ENCODE data around the gene POTEF. TPM values are rescaled to one million over a fixed set of nuclear protein-coding genes. Genes with fewer than 3 reads are reported as not detected.
"Not testable (repeated sequence)": the region's sequence is repeated elsewhere in the genome, so short reads cannot be mapped to it uniquely, and the experiment has no call there.

POTEF gene
- not detected for polyA plus RNA-seq
- long read RNA-seq, donor 1 = 0 reads
- long read RNA-seq, donor 2 = 0 reads
- long read RNA-seq, donor 3 = 0 reads
- long read RNA-seq, donor 4 = 0 reads
- long read RNA-seq, donor 5 = 0 reads
- long read RNA-seq, donor 6 = 0 reads
- long read RNA-seq, donor 7 = 0 reads
- long read RNA-seq, donor 8 = 0 reads
- long read RNA-seq, donor 9 = 0 reads
- long read RNA-seq, donor 10 = 0 reads
- long read RNA-seq, donor 11 = 0 reads

DNA sequence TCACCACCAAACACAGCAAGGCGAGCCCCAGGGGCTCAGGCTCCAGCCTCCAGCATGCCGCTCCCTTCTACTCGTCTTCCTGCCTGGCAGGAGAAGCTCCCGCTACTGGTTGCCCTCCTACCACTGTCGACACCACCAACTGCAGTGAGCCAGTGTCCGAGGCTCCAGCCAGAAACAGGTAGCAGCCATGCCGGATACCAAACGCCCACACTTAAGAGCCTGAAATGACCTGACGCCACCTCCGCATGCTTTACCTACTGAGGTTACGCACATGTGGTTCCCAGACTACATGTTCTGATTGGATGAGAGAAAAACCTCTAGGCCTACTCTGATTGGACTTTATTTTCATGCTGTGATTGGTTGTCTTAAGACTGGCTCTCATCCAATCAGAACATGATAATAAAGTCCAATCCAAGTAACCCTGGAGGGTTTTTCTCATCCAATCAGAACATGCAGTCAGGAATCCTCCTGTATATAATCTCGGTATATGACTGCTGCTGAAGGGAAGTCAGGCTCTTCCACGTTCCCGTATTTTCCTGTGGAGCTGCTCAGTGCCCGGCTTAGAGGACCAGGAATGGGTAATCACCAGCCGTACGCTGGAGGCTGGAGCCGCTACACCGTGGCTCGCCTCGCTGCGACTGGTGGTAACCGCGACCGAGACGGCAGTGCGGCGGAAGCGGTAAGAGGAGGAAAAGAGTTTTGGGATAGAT, at the start of gene POTEF:
POTEF (minus strand) TSS at position 103 of the 710 bp plus-strand sequence. CDS start 8,707 bp downstream, outside the sequence.
- H3K27me3 ChIP-seq (ENCODE audit: control insufficient read depth, insufficient read depth, low read length); H3K4me3 ChIP-seq (ENCODE audit: low read length): not testable (repeated sequence)
- WGBS (ENCODE audit: insufficient coverage, low lambda C conversion rate) = no CpG with 5 or more reads among the region's 29 CpGs

DNA sequence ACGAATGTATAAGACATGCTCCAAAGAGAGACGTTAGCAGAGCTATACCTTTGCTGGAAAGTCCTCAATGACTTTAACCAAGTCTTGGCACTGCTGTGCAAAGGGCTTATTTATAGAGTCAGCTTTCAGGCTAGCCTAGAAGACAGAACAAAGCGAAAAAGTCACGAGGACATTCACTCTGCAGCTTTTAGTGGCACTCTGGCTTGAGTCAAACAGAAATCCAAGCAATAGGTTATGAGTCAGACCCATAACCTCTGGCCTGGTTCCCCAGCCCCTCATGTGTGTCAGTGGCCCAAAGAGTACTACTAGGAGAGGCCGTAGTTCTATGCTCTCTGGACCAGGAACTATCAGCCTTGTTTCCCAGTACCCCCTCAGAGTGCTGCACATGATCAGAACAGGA, 45.8 kb upstream of the POTEF start:
- not testable (repeated sequence) for H3K4me1 ChIP-seq (ENCODE audit: control insufficient read depth, insufficient read depth, low read length); H3K27me3 ChIP-seq (ENCODE audit: control insufficient read depth, insufficient read depth, low read length); H3K9me3 ChIP-seq (ENCODE audit: control insufficient read depth, low read depth, low read length); DNase-seq; H3K27ac ChIP-seq (ENCODE audit: low read length); H3K4me3 ChIP-seq (ENCODE audit: low read length)
- 80% methylated on average over 1 of the region's 5 CpGs for WGBS (ENCODE audit: insufficient coverage, low lambda C conversion rate)
- peaks cover 32% of the 10 kb centered on the region for H3K36me3 ChIP-seq (ENCODE audit: control insufficient read depth, insufficient read depth, low read length)

More for the DNA sequence above, at the start of gene POTEF:
- H3K27ac ChIP-seq (ENCODE audit: low read length); H3K9me3 ChIP-seq (ENCODE audit: control insufficient read depth, low read depth, low read length); H3K36me3 ChIP-seq (ENCODE audit: control insufficient read depth, insufficient read depth, low read length); DNase-seq; H3K4me1 ChIP-seq (ENCODE audit: control insufficient read depth, insufficient read depth, low read length): not testable (repeated sequence)

DNA sequence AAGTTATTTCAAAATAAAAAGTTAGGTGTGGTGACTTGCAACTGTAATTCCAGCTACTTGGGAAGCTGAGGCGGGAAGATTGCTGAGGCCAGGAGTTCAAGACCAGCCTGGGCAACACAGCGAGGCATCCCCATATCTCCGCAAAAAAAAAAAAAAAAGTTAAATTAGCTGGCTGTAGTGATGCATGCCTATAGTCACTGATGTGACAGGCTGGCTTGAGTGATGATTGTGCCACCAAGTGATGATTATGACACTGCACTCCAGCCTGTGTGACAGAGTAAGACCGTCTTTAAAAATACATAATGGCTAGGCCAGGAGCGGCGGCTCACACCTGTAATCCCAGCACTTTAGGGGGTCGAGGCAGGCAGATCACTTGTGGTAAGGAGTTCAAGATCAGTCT, 40.9 kb upstream of the POTEF start:
- Histone ChIP-seq H3K27ac (ENCODE audit: low read length) (no peak overlapping the region), H3K4me1 (ENCODE audit: control insufficient read depth, insufficient read depth, low read length) (no peaks in the 10 kb centered on the region), H3K4me3 (ENCODE audit: low read length) (no peak overlapping the region), H3K27me3 (ENCODE audit: control insufficient read depth, insufficient read depth, low read length) (no peaks in the 10 kb centered on the region), H3K36me3 (ENCODE audit: control insufficient read depth, insufficient read depth, low read length) (peaks cover 54% of the 10 kb centered on the region), H3K9me3 (ENCODE audit: control insufficient read depth, low read depth, low read length) (no peaks in the 10 kb centered on the region)
- WGBS (ENCODE audit: insufficient coverage, low lambda C conversion rate) = no CpG with 5 or more reads among the region's 7 CpGs
- no peak for DNase-seq

DNA sequence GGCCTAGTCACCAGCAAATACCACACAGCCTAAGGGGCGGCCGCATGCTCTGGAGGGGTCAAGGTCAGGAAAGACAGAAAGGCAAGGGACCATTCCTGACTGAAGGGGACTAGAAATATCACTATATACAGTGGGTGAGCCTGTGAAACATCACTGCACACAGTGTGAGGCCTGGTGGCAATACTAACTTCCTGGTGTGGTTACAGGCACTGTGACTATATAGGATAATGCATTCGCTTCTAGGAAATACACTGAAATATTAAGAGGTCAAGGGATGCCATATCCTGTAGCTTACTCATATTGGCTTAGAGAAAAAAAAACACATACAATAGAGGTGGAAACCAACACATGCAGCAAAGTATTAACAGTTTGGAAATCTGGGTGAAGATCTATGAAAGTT, 40.1 kb upstream of the POTEF start:
- peaks cover 60% of the 10 kb centered on the region for H3K36me3 ChIP-seq (ENCODE audit: control insufficient read depth, insufficient read depth, low read length)
- not testable (repeated sequence) for DNase-seq; H3K4me1 ChIP-seq (ENCODE audit: control insufficient read depth, insufficient read depth, low read length); H3K9me3 ChIP-seq (ENCODE audit: control insufficient read depth, low read depth, low read length); H3K4me3 ChIP-seq (ENCODE audit: low read length); H3K27ac ChIP-seq (ENCODE audit: low read length); H3K27me3 ChIP-seq (ENCODE audit: control insufficient read depth, insufficient read depth, low read length)
- no CpG with 5 or more reads among the region's 3 CpGs for WGBS (ENCODE audit: insufficient coverage, low lambda C conversion rate)

DNA sequence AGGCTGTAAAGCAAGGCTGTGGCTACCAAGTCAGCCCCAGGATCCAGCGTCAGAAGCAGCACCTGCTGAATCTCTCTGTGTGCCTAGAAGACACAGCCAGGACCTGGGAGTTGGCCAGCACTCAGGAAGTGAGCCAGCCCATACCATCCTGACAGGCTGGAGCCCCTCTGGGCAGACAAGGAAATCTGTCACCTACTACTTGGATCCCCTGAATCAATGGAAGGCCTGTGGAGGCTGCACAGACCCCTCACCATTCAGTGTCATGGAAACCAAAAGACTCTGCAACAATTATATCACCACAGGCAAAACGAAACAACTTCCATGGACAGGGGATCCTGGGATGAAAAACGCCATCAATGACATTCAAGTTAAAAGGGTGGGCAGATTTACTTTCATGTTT, 37.6 kb upstream of the POTEF start:
- not testable (repeated sequence) for H3K4me3 ChIP-seq (ENCODE audit: low read length); H3K9me3 ChIP-seq (ENCODE audit: control insufficient read depth, low read depth, low read length); H3K27ac ChIP-seq (ENCODE audit: low read length); H3K27me3 ChIP-seq (ENCODE audit: control insufficient read depth, insufficient read depth, low read length); H3K4me1 ChIP-seq (ENCODE audit: control insufficient read depth, insufficient read depth, low read length); DNase-seq
- peaks cover 54% of the 10 kb centered on the region for H3K36me3 ChIP-seq (ENCODE audit: control insufficient read depth, insufficient read depth, low read length)
- WGBS (ENCODE audit: insufficient coverage, low lambda C conversion rate) = 79% methylated on average over 2 of the region's 3 CpGs

DNA sequence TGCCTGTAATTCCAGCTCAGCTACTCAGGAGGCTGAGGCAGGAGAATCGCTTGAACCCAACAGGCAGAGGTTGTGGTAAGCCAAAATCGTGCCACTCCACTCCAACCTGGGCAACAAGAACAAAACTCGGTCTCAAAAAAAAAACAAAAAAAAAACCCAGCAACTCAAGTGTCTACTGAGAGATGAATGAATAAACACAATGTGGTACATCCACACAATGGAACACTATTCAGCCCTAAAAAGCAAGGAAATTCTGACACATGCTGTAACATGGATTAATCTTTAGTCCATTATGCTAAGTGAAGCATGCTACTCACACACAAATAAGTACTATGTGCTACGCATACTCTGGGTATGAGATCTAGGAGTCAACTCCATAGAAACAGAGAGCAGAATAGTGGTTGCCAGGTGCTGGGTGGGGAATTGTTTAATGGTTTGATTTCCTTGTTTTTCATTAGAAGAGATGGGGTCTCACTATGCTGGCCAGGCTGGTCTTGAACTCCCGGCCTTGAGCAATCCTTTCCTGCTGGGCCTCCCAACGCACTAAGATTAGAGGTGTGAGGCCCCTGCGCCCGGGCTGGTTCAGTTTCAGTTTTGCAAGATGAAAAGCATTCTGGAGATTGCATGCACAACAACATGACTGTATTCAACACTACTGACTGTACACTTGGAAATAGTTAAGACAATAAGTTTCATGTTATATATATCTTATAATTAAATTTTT, 36.4 kb upstream of the POTEF start:
- H3K4me1 ChIP-seq (ENCODE audit: control insufficient read depth, insufficient read depth, low read length) = no peaks in the 10 kb centered on the region
- H3K27me3 ChIP-seq (ENCODE audit: control insufficient read depth, insufficient read depth, low read length) = no peaks in the 10 kb centered on the region
- H3K9me3 ChIP-seq (ENCODE audit: control insufficient read depth, low read depth, low read length) = no peaks in the 10 kb centered on the region
- H3K36me3 ChIP-seq (ENCODE audit: control insufficient read depth, insufficient read depth, low read length) = peaks cover 50% of the 10 kb centered on the region
- WGBS (ENCODE audit: insufficient coverage, low lambda C conversion rate) = 100% methylated on average over 2 of the region's 8 CpGs
- DNase-seq = no peak
- H3K27ac ChIP-seq (ENCODE audit: low read length) = no peak overlapping the region
- no peak overlapping the region for H3K4me3 ChIP-seq (ENCODE audit: low read length)

DNA sequence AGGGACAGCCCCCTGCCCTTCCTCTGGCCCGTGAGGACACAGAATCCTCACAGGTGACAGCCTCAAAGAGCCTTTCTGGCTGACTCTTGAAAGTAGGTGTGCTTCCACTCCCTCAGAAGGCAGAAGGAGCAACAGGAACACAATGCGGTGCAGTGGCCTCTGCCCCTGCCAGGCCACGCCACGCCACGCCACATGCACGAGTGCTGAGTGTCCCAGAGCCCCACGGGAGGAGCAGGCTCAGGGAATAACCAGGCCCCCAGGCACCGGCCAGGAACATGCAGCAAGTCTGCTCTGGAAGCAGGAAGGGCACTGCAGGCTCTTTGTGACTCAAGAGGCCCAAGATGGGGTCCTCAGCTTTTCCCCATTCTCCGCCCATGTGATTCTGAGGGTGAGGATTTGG, 33.9 kb upstream of the POTEF start:
- no peaks in the 10 kb centered on the region for H3K9me3 ChIP-seq (ENCODE audit: control insufficient read depth, low read depth, low read length)
- H3K27me3 ChIP-seq (ENCODE audit: control insufficient read depth, insufficient read depth, low read length) = no peaks in the 10 kb centered on the region
- no peak overlapping the region for H3K27ac ChIP-seq (ENCODE audit: low read length)
- H3K36me3 ChIP-seq (ENCODE audit: control insufficient read depth, insufficient read depth, low read length) = peaks cover 49% of the 10 kb centered on the region
- no peaks in the 10 kb centered on the region for H3K4me1 ChIP-seq (ENCODE audit: control insufficient read depth, insufficient read depth, low read length)
- H3K4me3 ChIP-seq (ENCODE audit: low read length) = no peak overlapping the region
- DNase-seq = no peak
- no CpG with 5 or more reads among the region's 9 CpGs for WGBS (ENCODE audit: insufficient coverage, low lambda C conversion rate)

DNA sequence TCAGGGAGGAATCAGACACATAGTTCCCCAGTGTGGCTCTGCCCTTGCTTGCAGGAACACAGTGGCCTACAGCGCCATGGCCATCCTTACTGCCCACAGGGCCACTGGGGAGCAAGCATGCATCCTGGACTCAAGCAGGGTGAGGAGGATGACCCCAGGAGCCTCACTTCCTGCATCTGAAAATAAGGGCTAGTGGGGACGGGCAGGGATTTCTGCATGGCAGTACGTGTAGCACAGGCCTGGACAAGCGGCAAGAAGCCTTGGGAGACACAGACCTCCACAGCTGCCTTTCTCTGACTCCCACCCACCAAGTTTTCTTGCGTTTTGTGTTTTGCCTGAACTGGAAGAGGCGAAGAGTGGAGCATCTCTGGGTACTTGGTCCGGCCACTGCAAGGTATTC, 33.5 kb upstream of the POTEF start:
- not testable (repeated sequence) for H3K9me3 ChIP-seq (ENCODE audit: control insufficient read depth, low read depth, low read length); H3K4me3 ChIP-seq (ENCODE audit: low read length); H3K27me3 ChIP-seq (ENCODE audit: control insufficient read depth, insufficient read depth, low read length); H3K27ac ChIP-seq (ENCODE audit: low read length); H3K4me1 ChIP-seq (ENCODE audit: control insufficient read depth, insufficient read depth, low read length); DNase-seq
- no CpG with 5 or more reads among the region's 7 CpGs for WGBS (ENCODE audit: insufficient coverage, low lambda C conversion rate)
- peaks cover 44% of the 10 kb centered on the region for H3K36me3 ChIP-seq (ENCODE audit: control insufficient read depth, insufficient read depth, low read length)

DNA sequence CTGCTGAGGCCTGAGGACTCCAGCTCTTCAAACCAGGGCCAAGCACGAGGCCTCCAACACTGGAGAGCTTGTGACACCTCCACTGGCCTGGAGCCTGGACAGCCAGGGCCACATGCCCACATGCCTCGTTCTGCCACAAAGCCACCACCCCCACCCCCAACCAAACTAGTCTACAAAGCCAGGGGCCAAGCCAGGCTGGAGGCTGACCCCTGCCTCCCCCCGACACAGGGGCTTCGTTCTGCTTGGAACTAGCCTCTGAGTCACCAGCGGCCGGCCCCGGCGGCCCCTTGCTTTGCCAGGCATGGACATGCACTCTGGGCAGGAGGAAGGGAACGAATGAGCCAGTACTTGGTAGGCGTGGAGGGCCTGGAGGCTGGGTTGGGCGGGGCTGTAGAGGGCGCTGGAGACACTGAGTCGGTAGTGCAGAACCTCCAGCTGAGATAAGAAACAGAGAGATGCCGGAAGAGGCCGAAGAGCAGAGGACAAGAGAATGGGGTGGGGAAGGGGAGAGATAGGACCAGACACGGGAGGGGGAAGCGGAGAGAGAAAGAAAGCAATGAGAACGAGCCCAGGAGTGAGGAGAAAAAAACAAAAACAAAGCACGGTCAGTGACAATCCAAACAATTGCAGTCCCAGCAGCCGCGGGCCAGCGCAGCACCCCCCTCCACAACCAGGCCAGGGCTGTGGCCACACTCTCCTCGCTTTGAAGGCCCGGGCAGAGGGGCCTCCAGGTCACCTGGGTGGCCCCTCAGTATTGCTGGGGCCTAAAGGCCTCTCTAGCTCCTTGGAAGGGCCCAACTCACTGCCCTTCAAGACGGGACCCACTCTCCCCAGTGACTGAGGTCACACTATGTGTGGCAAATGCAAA, 32.0 kb upstream of the POTEF start:
- peaks cover 32% of the 10 kb centered on the region for H3K36me3 ChIP-seq (ENCODE audit: control insufficient read depth, insufficient read depth, low read length)
- H3K27me3 ChIP-seq (ENCODE audit: control insufficient read depth, insufficient read depth, low read length); H3K4me3 ChIP-seq (ENCODE audit: low read length); H3K27ac ChIP-seq (ENCODE audit: low read length); DNase-seq; H3K9me3 ChIP-seq (ENCODE audit: control insufficient read depth, low read depth, low read length); H3K4me1 ChIP-seq (ENCODE audit: control insufficient read depth, insufficient read depth, low read length): not testable (repeated sequence)
- 37% methylated on average over 4 of the region's 25 CpGs for WGBS (ENCODE audit: insufficient coverage, low lambda C conversion rate)

DNA sequence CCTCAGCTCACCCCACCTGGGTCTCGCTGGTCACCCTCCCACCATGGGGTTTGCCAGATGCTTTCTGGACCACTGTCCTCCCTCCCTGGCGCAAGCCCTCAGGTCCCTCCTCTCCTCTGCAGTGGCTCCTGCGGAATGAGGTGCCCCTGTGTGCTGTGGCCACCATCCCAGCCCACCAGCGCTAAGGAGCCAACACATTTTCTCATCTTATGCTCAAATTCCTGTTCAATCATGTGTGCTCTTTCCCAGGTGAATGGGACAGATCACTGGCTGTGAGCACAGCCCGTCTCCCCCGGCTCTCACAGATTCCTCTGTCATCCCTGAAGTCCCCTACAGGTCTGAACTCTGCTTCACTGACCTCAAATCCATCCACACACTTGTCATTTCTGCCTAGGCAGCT, 31.1 kb upstream of the POTEF start:
- Histone ChIP-seq H3K27ac (ENCODE audit: low read length) (no peak overlapping the region), H3K27me3 (ENCODE audit: control insufficient read depth, insufficient read depth, low read length) (no peaks in the 10 kb centered on the region), H3K4me3 (ENCODE audit: low read length) (no peak overlapping the region), H3K4me1 (ENCODE audit: control insufficient read depth, insufficient read depth, low read length) (no peaks in the 10 kb centered on the region), H3K9me3 (ENCODE audit: control insufficient read depth, low read depth, low read length) (no peaks in the 10 kb centered on the region), H3K36me3 (ENCODE audit: control insufficient read depth, insufficient read depth, low read length) (peaks cover 31% of the 10 kb centered on the region)
- DNase-seq = no peak
- no CpG with 5 or more reads among the region's 6 CpGs for WGBS (ENCODE audit: insufficient coverage, low lambda C conversion rate)

Data from large intestine (tissue), 12 donors.